A549 (cell line): Measurements from ENCODE around the gene PYGO2. TPM values are rescaled to one million over a fixed set of nuclear protein-coding genes. Genes with fewer than 3 reads are reported as not detected.
"Not testable (repeated sequence)": the region's sequence is repeated elsewhere in the genome, so short reads cannot be mapped to it uniquely, and the experiment has no call there.

Experiments
- ATAC-seq, 2 experiments: fragments of 200-7000 bp in 1 of 2; fragments of >200 bp in 1 of 2; cut with Nextera tagmentation in 1 of 2; cut with Tn5 transposase in 1 of 2; 3 replicates each; pipeline versions ENCODE4 v1.8.0 to v1.9.1; 2018 to 2020; ENCODE audit warnings: mild to moderate bottlenecking in 1 of 2, moderate library complexity in 1 of 2
- CTCF ChIA-PET: fragments of 300-600 bp; sonication (Branson Sonifier 250); formaldehyde crosslinking; extraction: SDS; loops from one replicate; lab custom pipeline; 2021; ENCODE audit warnings: antibody characterized with exemption, inconsistent platforms; lab: Yijun Ruan, JAX
- POLR2A ChIA-PET: fragments of 350-600 bp; formaldehyde crosslinking; extraction: SDS; loops from one replicate; lab custom pipeline; 2021; ENCODE audit warnings: antibody characterized with exemption, inconsistent platforms; lab: Yijun Ruan, JAX
- DNase-seq, 2 experiments: peaks; one replicate each; pipeline versions ENCODE4 v3.0.0 to v3.0.0-alpha.2; 2011 to 2016; ENCODE audit warnings: low read depth in 1 of 2, low spot score in 1 of 2
- FAIRE-seq: peaks from 2 replicates; lab custom pipeline; 2011; peaks lifted over from hg19 to GRCh38; lab: Jason Lieb, UNC
- H3K27ac ChIP-seq, 2 experiments: fragments of >200 bp; sonication (Bioruptor Twin); formaldehyde crosslinking; 3 replicates each; pipeline ENCODE4 v1.5.1; 2016 to 2017
- H3K4me1 ChIP-seq: fragments of >200 bp; sonication (Bioruptor Twin); formaldehyde crosslinking; 3 replicates; pipeline ENCODE4 v1.6.1; 2016
- H3K4me2 ChIP-seq: fragments of >200 bp; sonication (Bioruptor Twin); formaldehyde crosslinking; 3 replicates; pipeline ENCODE4 v1.6.1; 2016
- H3K4me3 ChIP-seq: fragments of >200 bp; sonication (Bioruptor Twin); formaldehyde crosslinking; 3 replicates; pipeline ENCODE4 v1.5.1; 2016
- H3K9me3 ChIP-seq: fragments of >200 bp; sonication (Bioruptor Twin); formaldehyde crosslinking; 3 replicates; pipeline ENCODE4 v1.6.1; 2016
- BHLHE40 ChIP-seq: IDR thresholded peaks from 2 replicates; pipeline ENCODE4 v1.6.1; 2012; ENCODE audit warnings: low read depth, low read length, inconsistent platforms
- CBX2 ChIP-seq: fragments of 200-600 bp; sonication (generic); IDR thresholded peaks from 2 replicates; pipeline ENCODE4 v1.6.1; 2016; ENCODE audit warnings: low read depth, mild to moderate bottlenecking, borderline replicate concordance
- CTCF ChIP-seq: fragments of >200 bp; sonication (Bioruptor Twin); formaldehyde crosslinking; IDR thresholded peaks from 3 replicates; pipeline ENCODE4 v1.5.1; 2016
- FOXS1 ChIP-seq: fragments of 250-450 bp; sonication (Bioruptor Pico); IDR thresholded peaks from 2 replicates; pipeline ENCODE4 v1.5.0; 2020; ENCODE audit warnings: mild to moderate bottlenecking, moderate library complexity
- HOXB5 ChIP-seq: fragments of 250-450 bp; sonication (Bioruptor Pico); IDR thresholded peaks from 2 replicates; pipeline ENCODE4 v1.5.0; 2020; ENCODE audit warnings: mild to moderate bottlenecking, moderate library complexity
- JUNB ChIP-seq: fragments of >200 bp; sonication (Bioruptor Twin); formaldehyde crosslinking; IDR thresholded peaks from 2 replicates; pipeline ENCODE4 v1.6.1; 2016
- KDM1A ChIP-seq: fragments of 200-600 bp; sonication (generic); IDR thresholded peaks from 2 replicates; pipeline ENCODE4 v1.6.1; 2016; ENCODE audit warnings: low read depth, mild to moderate bottlenecking
- MAFK ChIP-seq: fragments of 450-650 bp; IDR thresholded peaks from 2 replicates; pipeline ENCODE4 v1.6.1; 2014; ENCODE audit not compliant: partially characterized antibody
- MYC ChIP-seq: IDR thresholded peaks from 2 replicates; pipeline ENCODE4 v1.6.1; 2012; ENCODE audit warnings: mild to moderate bottlenecking, inconsistent platforms, low read length, improper control_type of control experiment, borderline replicate concordance
- PBX3 ChIP-seq: IDR thresholded peaks from 2 replicates; pipeline ENCODE4 v1.6.1; 2012
- RAD21 ChIP-seq, 2 experiments: fragments of >200 bp in 1 of 2; sonication (Bioruptor Twin) in 1 of 2; formaldehyde crosslinking in 1 of 2; IDR thresholded peaks in 1 of 2; conservative IDR thresholded peaks in 1 of 2; 2 replicates in 1 of 2; 3 replicates in 1 of 2; pipeline ENCODE4 v1.6.1; 2012 to 2018; ENCODE audit warnings: inconsistent platforms in 1 of 2
- RFX5 ChIP-seq: fragments of 450-650 bp; IDR thresholded peaks from 2 replicates; pipeline ENCODE4 v1.7.1; 2014; ENCODE audit warnings: antibody characterized with exemption, mild to moderate bottlenecking, moderate library complexity
- SMC3 ChIP-seq: fragments of >200 bp; sonication (Bioruptor Twin); formaldehyde crosslinking; IDR thresholded peaks from 3 replicates; pipeline ENCODE4 v1.6.1; 2018; ENCODE audit warnings: inconsistent platforms
- TFCP2L1 ChIP-seq: fragments of 250-450 bp; sonication (Bioruptor Pico); IDR thresholded peaks from 2 replicates; pipeline ENCODE4 v1.5.0; 2021; ENCODE audit warnings: mild to moderate bottlenecking
- ZC3H11A ChIP-seq: fragments of 450-650 bp; IDR thresholded peaks from 2 replicates; pipeline ENCODE4 v1.6.1; 2014; ENCODE audit warnings: antibody characterized with exemption, mild to moderate bottlenecking
- ZFP36 ChIP-seq: fragments of 450-650 bp; IDR thresholded peaks from 2 replicates; pipeline ENCODE4 v1.6.1; 2014; ENCODE audit warnings: borderline replicate concordance; ENCODE audit not compliant: partially characterized antibody
- WGBS: methylation state at CpG from one replicate; pipeline ENCODE4 v1.1.6; 2017; ENCODE audit errors: missing lambda C conversion rate; 5-methylcytosine and 5-hydroxymethylcytosine counted together
- polyA plus RNA-seq, 4 experiments: library from polyadenylated mRNA; depleted of rRNA in 3 of 4; stranded (reverse); fragments of >200 nt; fragmentation: RNase III in 1 of 4; extraction: RNeasy Plus Mini Kit Qiagen cat#74134 plus additional on column Dnase treatment in 1 of 4; gene quantifications; 2 replicates in 3 of 4; 3 replicates in 1 of 4; pipeline ENCODE4 v1.2.3, GENCODE V29; 2011 to 2017
- TF ChIP-seq, protein P1 (sequence below): fragments of >200 bp; sonication (Bioruptor Twin); formaldehyde crosslinking; IDR thresholded peaks from 2 replicates; pipeline ENCODE4 v1.6.1; 2016

Gene PYGO2
- polyA plus RNA-seq, 2 of the 4 experiments (the other 2 are of a cell fraction) = 18.3 to 24.6 TPM

GRCh38 chr1:154996966-154997701, 35.6 kb upstream of the PYGO2 start:
- TF ChIP-seq TFCP2L1 (CRISPR knock-in tag) (no peak), FOXS1 (CRISPR knock-in tag) (no peak), PBX3 (no peak), MYC (no peak), KDM1A (no peak), ZFP36 (no peak), JUNB (no peak), ZC3H11A (no peak), CBX2 (no peak), RFX5 (no peak), MAFK (no peak), HOXB5 (CRISPR knock-in tag) (no peak), BHLHE40 (no peak), RAD21 (conservative IDR thresholded peaks at IDR 0.05 in 1 of 2, IDR thresholded peaks at IDR 0.05 in 1 of 2) (no peak)
- TF ChIP-seq, protein P1, sequence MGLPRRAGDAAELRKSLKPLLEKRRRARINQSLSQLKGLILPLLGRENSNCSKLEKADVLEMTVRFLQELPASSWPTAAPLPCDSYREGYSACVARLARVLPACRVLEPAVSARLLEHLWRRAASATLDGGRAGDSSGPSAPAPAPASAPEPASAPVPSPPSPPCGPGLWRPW = no peak
- Histone ChIP-seq H3K9me3 (no peaks in the 10 kb centered on the region), H3K4me2 (no peak overlapping the region), H3K4me3 (no peak overlapping the region), H3K27ac (peak overlapping the region in 1 of 2 experiments; percentile 21; a peak in 1 of 6 replicates), H3K4me1 (peaks cover 46% of the 10 kb centered on the region)
- ATAC-seq = no peak
- CTCF ChIA-PET = interaction anchor here (1.2 to 1.3 kb wide), 2 partner anchors 91 to 435 kb away, joined by 3 to 5 read pairs; no protein-coding TSS in a partner anchor
- 86% methylated on average over 15 of the region's 15 CpGs for WGBS
- DNase-seq = no peak
- FAIRE-seq = no peak
- POLR2A ChIA-PET = interaction anchor here (0.7 to 6.0 kb wide), 4 partner anchors 13 to 36 kb away, joined by 4 to 91 read pairs (median 28); partner anchors contain the start of genes CKS1B, PYGO2 and SHC1

DNA sequence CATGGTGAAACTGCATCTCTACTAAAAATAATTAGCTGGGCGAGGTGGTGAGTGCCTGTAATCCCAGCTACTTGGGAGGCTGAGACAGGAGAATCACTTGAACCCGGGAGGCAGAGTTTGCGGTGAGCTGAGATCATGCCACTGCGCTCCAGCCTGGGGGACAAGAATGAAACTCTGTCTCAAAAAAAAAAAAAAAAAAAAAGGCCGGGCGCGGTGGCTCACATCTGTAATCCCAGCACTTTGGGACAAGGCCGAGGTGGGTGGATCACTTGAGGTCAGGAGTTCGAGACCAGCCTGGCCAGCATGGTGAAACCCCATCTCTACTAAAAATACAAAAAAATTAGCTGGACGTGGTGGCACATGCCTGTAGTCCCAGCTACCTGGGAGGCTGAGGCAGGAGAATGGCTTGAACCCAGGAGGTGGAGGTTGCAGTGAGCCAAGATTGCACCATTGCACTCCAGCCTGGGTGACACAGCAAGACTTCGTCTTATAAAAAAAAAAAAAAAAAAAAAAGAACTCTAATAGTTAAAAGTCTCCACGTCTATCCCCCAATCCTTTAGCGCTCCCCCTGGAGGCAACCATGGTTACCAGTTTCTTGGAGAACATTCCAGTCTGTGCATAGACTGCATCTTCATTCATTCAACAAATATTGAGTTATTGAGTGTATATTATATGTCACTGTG, 33.9 kb upstream of the PYGO2 start:
- not testable (repeated sequence) for FAIRE-seq, H3K4me3 ChIP-seq, H3K9me3 ChIP-seq, H3K4me2 ChIP-seq
- H3K27ac ChIP-seq = peak overlapping the region; percentile 35 to 63; a peak in 4 of 6 replicates
- WGBS = 68% methylated on average over 13 of the region's 13 CpGs
- ATAC-seq (peak in 1 of 2 experiments; percentile 22; a peak in 3 of 6 replicates), DNase-seq (peak; percentile 69 to 81)
- CTCF ChIA-PET = interaction anchor here (1.3 kb wide), 2 partner anchors 89 to 90 kb away, joined by 3 to 5 read pairs; no protein-coding TSS in a partner anchor
- POLR2A ChIA-PET = interaction anchor here (0.6 to 6.0 kb wide), 6 partner anchors 12 to 390 kb away, joined by 4 to 91 read pairs (median 7); partner anchors contain the start of genes CKS1B, FLAD1, PBXIP1 and PYGO2
- H3K4me1 ChIP-seq = peaks cover 46% of the 10 kb centered on the region
- peak in 1 of 2 experiments; percentile 34; a peak in 1 of 5 replicates for TF ChIP-seq RAD21 (conservative IDR thresholded peaks at IDR 0.05 in 1 of 2, IDR thresholded peaks at IDR 0.05 in 1 of 2)
- TF ChIP-seq SMC3 = peak; percentile 46
- TF ChIP-seq CTCF = peak; percentile 50
- TF ChIP-seq, all 56 proteins: peak for 3; not testable (repeated sequence) for 53
